ENCODE measurements around the gene CMTM7. TPM values are rescaled to one million over a fixed set of nuclear protein-coding genes. Genes with fewer than 3 reads are reported as not detected.

CMTM7 gene, protein sequence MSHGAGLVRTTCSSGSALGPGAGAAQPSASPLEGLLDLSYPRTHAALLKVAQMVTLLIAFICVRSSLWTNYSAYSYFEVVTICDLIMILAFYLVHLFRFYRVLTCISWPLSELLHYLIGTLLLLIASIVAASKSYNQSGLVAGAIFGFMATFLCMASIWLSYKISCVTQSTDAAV
- total RNA-seq (ENCODE audit: unreplicated experiment): 95.5 TPM
- long read RNA-seq, transcript CMTM7-202 (4 exons, 1,214 nt): minor isoform, 12 of 110 reads
- long read RNA-seq, transcript CMTM7-201 (5 exons, 2,038 nt): major isoform, 69 of 110 reads
- long read RNA-seq, partial matches to known transcripts: 3 of 110 reads
- long read RNA-seq, other reads (novel, unspliced or antisense): 21 of 110 reads

DNA sequence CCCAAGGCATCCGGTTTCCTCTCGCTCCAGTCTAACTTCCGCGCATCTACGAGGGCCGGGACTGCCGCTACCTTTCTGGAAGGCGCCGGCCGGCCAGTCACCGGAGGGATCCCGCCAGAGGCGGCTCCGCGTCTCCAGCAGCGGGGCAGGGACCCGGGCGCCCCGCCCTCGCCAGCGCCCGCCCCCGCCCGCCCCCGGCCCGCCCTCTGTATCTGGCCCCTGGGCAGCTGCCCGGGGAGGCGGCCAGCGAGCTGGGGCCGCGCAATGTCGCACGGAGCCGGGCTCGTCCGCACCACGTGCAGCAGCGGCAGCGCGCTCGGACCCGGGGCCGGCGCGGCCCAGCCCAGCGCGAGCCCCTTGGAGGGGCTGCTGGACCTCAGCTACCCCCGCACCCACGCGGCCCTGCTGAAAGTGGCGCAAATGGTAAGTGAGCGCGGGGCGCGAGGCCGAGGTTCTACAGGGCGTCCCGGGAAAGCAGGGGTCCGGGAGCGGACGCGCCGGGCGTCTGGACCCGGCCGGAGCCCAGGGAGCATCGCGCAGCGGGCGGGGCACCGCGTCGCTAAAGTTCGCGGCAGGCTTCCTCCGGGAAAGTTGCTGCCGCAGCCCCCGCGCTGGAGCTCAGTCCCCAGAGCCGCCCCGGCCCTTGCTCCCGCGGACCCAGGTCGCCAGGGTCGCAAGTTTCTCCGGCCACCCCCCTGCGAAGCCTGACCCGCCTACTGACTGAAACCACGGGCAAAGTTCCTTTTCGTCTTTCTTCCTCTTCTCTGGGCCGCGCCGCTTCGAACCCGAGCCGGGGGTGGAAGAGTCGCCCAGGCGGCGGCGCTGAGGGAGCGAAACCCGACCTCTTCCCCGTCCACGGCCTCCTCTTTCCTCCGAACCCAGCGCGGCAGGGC lies at the start of gene CMTM7:
CMTM7 (plus strand) TSS at position 211 of the 893 bp plus-strand sequence; CDS start at position 265, 54 bp downstream.
- DNase-seq: peak; percentile 68
- H3K27me3 Mint-ChIP-seq (ENCODE audit: unreplicated experiment): peaks cover 22% of the 10 kb centered on the region
- H3K27ac Mint-ChIP-seq (ENCODE audit: unreplicated experiment): peak within 1 kb of the TSS; percentile 91
- TF ChIP-seq, protein P1, sequence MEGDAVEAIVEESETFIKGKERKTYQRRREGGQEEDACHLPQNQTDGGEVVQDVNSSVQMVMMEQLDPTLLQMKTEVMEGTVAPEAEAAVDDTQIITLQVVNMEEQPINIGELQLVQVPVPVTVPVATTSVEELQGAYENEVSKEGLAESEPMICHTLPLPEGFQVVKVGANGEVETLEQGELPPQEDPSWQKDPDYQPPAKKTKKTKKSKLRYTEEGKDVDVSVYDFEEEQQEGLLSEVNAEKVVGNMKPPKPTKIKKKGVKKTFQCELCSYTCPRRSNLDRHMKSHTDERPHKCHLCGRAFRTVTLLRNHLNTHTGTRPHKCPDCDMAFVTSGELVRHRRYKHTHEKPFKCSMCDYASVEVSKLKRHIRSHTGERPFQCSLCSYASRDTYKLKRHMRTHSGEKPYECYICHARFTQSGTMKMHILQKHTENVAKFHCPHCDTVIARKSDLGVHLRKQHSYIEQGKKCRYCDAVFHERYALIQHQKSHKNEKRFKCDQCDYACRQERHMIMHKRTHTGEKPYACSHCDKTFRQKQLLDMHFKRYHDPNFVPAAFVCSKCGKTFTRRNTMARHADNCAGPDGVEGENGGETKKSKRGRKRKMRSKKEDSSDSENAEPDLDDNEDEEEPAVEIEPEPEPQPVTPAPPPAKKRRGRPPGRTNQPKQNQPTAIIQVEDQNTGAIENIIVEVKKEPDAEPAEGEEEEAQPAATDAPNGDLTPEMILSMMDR (IDR thresholded peaks at IDR 0.05; ENCODE audit: partially characterized antibody, unreplicated experiment): no peak
- peaks cover 16% of the 10 kb centered on the region for H3K9me3 Mint-ChIP-seq (ENCODE audit: unreplicated experiment)
- peaks cover 23% of the 10 kb centered on the region for H3K4me1 Mint-ChIP-seq (ENCODE audit: low read depth, unreplicated experiment)
- H3K36me3 Mint-ChIP-seq (ENCODE audit: unreplicated experiment): no peaks in the 10 kb centered on the region
- H3K4me3 Mint-ChIP-seq (ENCODE audit: unreplicated experiment): peak within 1 kb of the TSS; percentile 94

DNA sequence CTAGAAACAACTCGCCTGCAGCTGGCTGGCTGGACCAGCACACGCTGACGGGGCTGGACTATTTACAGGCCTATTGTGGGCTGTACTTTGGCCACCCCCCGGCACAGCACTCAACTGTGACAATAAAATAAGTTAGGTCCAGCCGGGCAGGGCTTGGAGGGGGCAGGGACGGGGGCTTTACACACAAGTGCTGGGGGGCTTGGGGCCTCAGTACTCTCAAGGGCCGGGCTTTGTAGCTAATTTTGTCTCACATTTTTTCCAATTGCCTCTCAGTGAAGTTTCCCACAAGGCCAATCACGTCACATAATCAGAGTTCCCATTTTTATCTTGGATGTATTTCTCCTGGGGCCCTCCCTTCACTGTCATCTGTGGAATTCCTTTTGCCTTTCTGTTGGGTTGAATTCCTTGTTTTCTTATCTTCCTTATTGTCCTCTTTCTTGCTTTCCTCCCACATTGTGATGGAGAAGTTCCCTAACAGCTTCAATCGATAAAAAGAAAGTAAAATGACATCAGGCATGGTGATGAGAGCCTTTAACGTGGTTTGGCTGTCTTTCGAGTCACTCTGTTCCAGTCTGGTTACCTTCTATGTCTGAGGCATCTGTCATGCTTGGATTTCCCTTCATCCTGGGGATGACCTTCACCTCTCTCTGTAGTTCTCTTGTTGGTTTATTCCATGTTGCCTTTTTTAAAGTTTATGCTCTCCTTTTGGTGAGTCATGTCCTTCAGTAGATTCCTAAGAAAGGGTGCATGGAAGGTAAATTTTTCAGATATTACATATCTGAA lies 44.1 kb upstream of the CMTM7 start:
- Mint-ChIP-seq H3K4me1 (ENCODE audit: low read depth, unreplicated experiment) (no peaks in the 10 kb centered on the region), H3K36me3 (ENCODE audit: unreplicated experiment) (no peaks in the 10 kb centered on the region), H3K27ac (ENCODE audit: unreplicated experiment) (no peak overlapping the region), H3K4me3 (ENCODE audit: unreplicated experiment) (no peak overlapping the region), H3K9me3 (ENCODE audit: unreplicated experiment) (peaks cover 4% of the 10 kb centered on the region), H3K27me3 (ENCODE audit: unreplicated experiment) (peaks cover 3% of the 10 kb centered on the region)
- TF ChIP-seq, protein P1 (IDR thresholded peaks at IDR 0.05; ENCODE audit: partially characterized antibody, unreplicated experiment): no peak
- DNase-seq: no peak

DNA sequence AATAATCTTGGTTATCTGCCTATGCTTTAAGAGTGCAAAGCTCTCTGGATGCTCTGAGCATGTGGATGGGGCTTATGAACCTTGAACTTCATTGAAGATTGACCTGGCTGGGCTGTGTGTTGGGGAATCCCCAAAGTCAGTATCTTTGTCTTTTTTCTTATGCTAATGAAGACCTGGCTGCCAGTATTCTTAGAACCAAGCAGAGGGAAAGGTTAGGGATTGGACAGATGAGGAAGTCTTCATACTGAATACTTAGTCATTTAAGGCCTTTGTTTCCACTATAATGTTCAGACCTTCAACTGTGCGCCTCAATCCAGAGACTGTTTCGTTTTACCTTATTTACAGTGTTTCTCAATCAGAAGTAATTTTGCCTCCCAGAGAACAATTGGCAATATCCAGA lies 42.5 kb upstream of the CMTM7 start:
- no peaks in the 10 kb centered on the region for H3K36me3 Mint-ChIP-seq (ENCODE audit: unreplicated experiment)
- no peak for DNase-seq
- TF ChIP-seq, protein P1 (IDR thresholded peaks at IDR 0.05; ENCODE audit: partially characterized antibody, unreplicated experiment): no peak

DNA sequence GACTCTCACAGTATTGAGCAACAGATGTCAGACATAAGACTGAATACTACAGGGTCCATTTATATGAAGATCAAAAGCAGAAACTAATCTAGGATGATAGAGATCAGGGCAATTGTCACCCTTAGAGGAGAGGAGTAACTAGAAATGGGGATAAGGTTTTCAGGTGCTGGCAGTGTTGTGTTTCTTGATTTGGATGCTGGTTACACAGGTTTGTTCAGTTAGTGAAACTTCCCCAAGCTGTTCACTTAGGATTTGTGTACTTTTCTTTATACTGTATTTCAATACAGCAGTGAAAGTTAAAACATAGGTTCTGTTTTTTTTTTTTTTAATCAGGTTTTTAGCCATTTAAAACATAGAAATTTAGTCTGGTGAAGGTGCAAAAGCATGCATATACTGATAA lies 39.1 kb upstream of the CMTM7 start:
- Mint-ChIP-seq H3K4me1 (ENCODE audit: low read depth, unreplicated experiment) (no peaks in the 10 kb centered on the region), H3K27me3 (ENCODE audit: unreplicated experiment) (no peaks in the 10 kb centered on the region), H3K9me3 (ENCODE audit: unreplicated experiment) (peaks cover 4% of the 10 kb centered on the region), H3K27ac (ENCODE audit: unreplicated experiment) (no peak overlapping the region), H3K4me3 (ENCODE audit: unreplicated experiment) (no peak overlapping the region), H3K36me3 (ENCODE audit: unreplicated experiment) (no peaks in the 10 kb centered on the region)
- no peak for DNase-seq
- TF ChIP-seq, protein P1 (IDR thresholded peaks at IDR 0.05; ENCODE audit: partially characterized antibody, unreplicated experiment): no peak

More for the DNA sequence above, 42.5 kb upstream of the CMTM7 start:
- Mint-ChIP-seq H3K27ac (ENCODE audit: unreplicated experiment) (no peak overlapping the region), H3K4me3 (ENCODE audit: unreplicated experiment) (no peak overlapping the region), H3K27me3 (ENCODE audit: unreplicated experiment) (no peaks in the 10 kb centered on the region), H3K4me1 (ENCODE audit: low read depth, unreplicated experiment) (no peaks in the 10 kb centered on the region), H3K9me3 (ENCODE audit: unreplicated experiment) (peaks cover 4% of the 10 kb centered on the region)
